H9 (cell line): ENCODE data around the gene HBP1. TPM values are rescaled to one million over a fixed set of nuclear protein-coding genes. Genes with fewer than 3 reads are reported as not detected.

Experiments used
- DNase-seq: peaks from one replicate; pipeline ENCODE4 v3.0.0-alpha.2; 2017
- H2AFZ ChIP-seq: one replicate; pipeline ENCODE4 v1.6.1; 2013; ENCODE audit warnings: mild to moderate bottlenecking, low read length, control low read depth, moderate library complexity
- H2AK5ac ChIP-seq: 2 replicates; pipeline ENCODE4 v1.6.1; 2013; ENCODE audit warnings: low read length, control low read depth, mixed read lengths; ENCODE audit not compliant: insufficient read length
- H2BK120ac ChIP-seq: one replicate; pipeline ENCODE4 v1.6.1; 2013; ENCODE audit warnings: low read depth, mild to moderate bottlenecking, low read length, control low read depth, inconsistent platforms; ENCODE audit not compliant: poor library complexity, severe bottlenecking
- H2BK12ac ChIP-seq: 2 replicates; pipeline ENCODE4 v1.6.1; 2013; ENCODE audit warnings: low read length, control low read depth, mixed read lengths, low read depth; ENCODE audit not compliant: insufficient read length
- H2BK15ac ChIP-seq: 2 replicates; pipeline ENCODE4 v1.6.1; 2013; ENCODE audit warnings: low read depth, low read length, control low read depth
- H2BK20ac ChIP-seq: one replicate; pipeline ENCODE4 v1.6.1; 2013; ENCODE audit warnings: low read depth, mild to moderate bottlenecking, low read length, control low read depth, inconsistent platforms; ENCODE audit not compliant: poor library complexity, severe bottlenecking
- H2BK5ac ChIP-seq: 2 replicates; pipeline ENCODE4 v1.6.1; 2013; ENCODE audit warnings: low read length, control low read depth, mixed read lengths; ENCODE audit not compliant: insufficient read length
- H3K14ac ChIP-seq: 2 replicates; pipeline ENCODE4 v1.6.1; 2013; ENCODE audit warnings: low read length, control low read depth; ENCODE audit not compliant: insufficient read depth
- H3K18ac ChIP-seq: 2 replicates; pipeline ENCODE4 v1.6.1; 2013; ENCODE audit warnings: low read depth, mild to moderate bottlenecking, mixed read lengths, low read length, control low read depth; ENCODE audit not compliant: insufficient read length
- H3K23ac ChIP-seq: 2 replicates; pipeline ENCODE4 v1.6.1; 2013; ENCODE audit warnings: low read length, control low read depth, mixed read lengths, low read depth; ENCODE audit not compliant: insufficient read length
- H3K23me2 ChIP-seq: 2 replicates; pipeline ENCODE4 v1.6.1; 2013; ENCODE audit warnings: low read depth, mild to moderate bottlenecking, mixed read lengths, low read length, control low read depth; ENCODE audit not compliant: insufficient read length, poor library complexity, severe bottlenecking
- H3K27ac ChIP-seq: 2 replicates; pipeline ENCODE4 v1.5.1; 2013; ENCODE audit warnings: low read length, control low read depth, mixed read lengths, low read depth; ENCODE audit not compliant: insufficient read length
- H3K27me3 ChIP-seq: 2 replicates; pipeline ENCODE4 v1.6.1; 2013; ENCODE audit warnings: low read length, control low read depth, inconsistent platforms; ENCODE audit not compliant: insufficient read depth
- H3K4ac ChIP-seq: 2 replicates; pipeline ENCODE4 v1.6.1; 2013; ENCODE audit warnings: low read depth, mild to moderate bottlenecking, control low read depth, inconsistent platforms, low read length, moderate library complexity
- H3K4me1 ChIP-seq: 2 replicates; pipeline ENCODE4 v1.6.1; 2013; ENCODE audit warnings: low read length, control low read depth, inconsistent platforms; ENCODE audit not compliant: insufficient read depth
- H3K4me2 ChIP-seq: 2 replicates; pipeline ENCODE4 v1.6.1; 2013; ENCODE audit warnings: low read length, control low read depth, mixed read lengths; ENCODE audit not compliant: insufficient read length, insufficient read depth
- H3K56ac ChIP-seq: 2 replicates; pipeline ENCODE4 v1.6.1; 2013; ENCODE audit warnings: low read depth, mild to moderate bottlenecking, mixed read lengths, low read length, control low read depth; ENCODE audit not compliant: insufficient read length
- H3K79me1 ChIP-seq: 2 replicates; pipeline ENCODE4 v1.6.1; 2013; ENCODE audit warnings: low read depth, mild to moderate bottlenecking, moderate library complexity, low read length, control low read depth, inconsistent platforms; ENCODE audit not compliant: insufficient read depth, poor library complexity, severe bottlenecking
- H3K79me2 ChIP-seq: 2 replicates; pipeline ENCODE4 v1.6.1; 2013; ENCODE audit warnings: low read length, control low read depth, inconsistent platforms; ENCODE audit not compliant: insufficient read depth
- H3K9ac ChIP-seq: 2 replicates; pipeline ENCODE4 v1.6.1; 2013; ENCODE audit warnings: low read length, control low read depth, mixed read lengths; ENCODE audit not compliant: insufficient read length; ENCODE audit errors: extremely low read depth
- H3K9me3 ChIP-seq: one replicate; pipeline ENCODE4 v1.6.1; 2013; ENCODE audit warnings: low read depth, low read length, inconsistent platforms; ENCODE audit not compliant: control insufficient read depth
- H3T11ph ChIP-seq: one replicate; pipeline ENCODE4 v1.6.1; 2013; ENCODE audit warnings: mild to moderate bottlenecking, low read length, control low read depth, inconsistent platforms
- H4K20me1 ChIP-seq: one replicate; pipeline ENCODE4 v1.6.1; 2013; ENCODE audit not compliant: control insufficient read depth, insufficient read length, insufficient read depth
- H4K5ac ChIP-seq: 2 replicates; pipeline ENCODE4 v1.6.1; 2013; ENCODE audit warnings: low read depth, mild to moderate bottlenecking, mixed read lengths, low read length, control low read depth; ENCODE audit not compliant: insufficient read length
- H4K8ac ChIP-seq: replicated peaks from 2 replicates; pipeline ENCODE4 v1.6.1; 2013; ENCODE audit warnings: low read length, control low read depth, mixed read lengths, low read depth; ENCODE audit not compliant: insufficient read length
- H4K91ac ChIP-seq: 2 replicates; pipeline ENCODE4 v1.6.1; 2013; ENCODE audit warnings: low read depth, mild to moderate bottlenecking, moderate library complexity, mixed read lengths, low read length, control low read depth; ENCODE audit not compliant: insufficient read length
- H3K27ac Mint-ChIP-seq, 3 experiments: 2 replicates in 2 of 3; 3 replicates in 1 of 3; pipeline ENCODE4 v1.8.0; 2020 to 2021; ENCODE audit warnings: mixed read lengths in 3 of 3, mild to moderate bottlenecking in 1 of 3, moderate library complexity in 1 of 3
- H3K27me3 Mint-ChIP-seq: 2 replicates; pipeline ENCODE4 v1.8.0; 2021; ENCODE audit warnings: low read depth, mild to moderate bottlenecking, moderate library complexity, mixed read lengths
- H3K36me3 Mint-ChIP-seq, 3 experiments: 2 replicates in 2 of 3; 3 replicates in 1 of 3; pipeline ENCODE4 v1.8.0; 2020 to 2021; ENCODE audit warnings: low read depth in 3 of 3, mixed read lengths in 3 of 3; ENCODE audit not compliant: insufficient read depth in 1 of 3
- H3K4me1 Mint-ChIP-seq, 2 experiments: 2 replicates each; pipeline ENCODE4 v1.8.0; 2020; ENCODE audit warnings: mixed read lengths in 2 of 2
- H3K4me3 Mint-ChIP-seq, 2 experiments: 2 replicates in 1 of 2; 3 replicates in 1 of 2; pipeline ENCODE4 v1.8.0; 2020 to 2021; ENCODE audit warnings: mild to moderate bottlenecking in 2 of 2, mixed read lengths in 2 of 2, moderate library complexity in 1 of 2
- H3K9me3 Mint-ChIP-seq, 2 experiments: 2 replicates in 1 of 2; 3 replicates in 1 of 2; pipeline ENCODE4 v1.8.0; 2020; ENCODE audit warnings: mild to moderate bottlenecking in 2 of 2, mixed read lengths in 2 of 2, moderate library complexity in 1 of 2
- WGBS: extraction: QIAGEN DNeasy Blood & Tissue Kit; methylation state at CpG from one replicate; pipeline ENCODE4 v1.1.7; 2013; ENCODE audit warnings: missing lambda C conversion rate, low lambda C conversion rate, mixed read lengths; ENCODE audit not compliant: insufficient read length; ENCODE audit errors: extremely low coverage; 5-methylcytosine and 5-hydroxymethylcytosine counted together
- total RNA-seq: library from RNA; stranded (reverse); gene quantifications from 2 replicates; pipeline ENCODE4 v1.2.1, GENCODE V29; 2021
- TF ChIP-seq, protein P1 (sequence below): fragments of 200-600 bp; sonication (generic); conservative IDR thresholded peaks from 3 replicates; pipeline ENCODE4 v1.8.0; 2021; ENCODE audit warnings: antibody characterized with exemption, mild to moderate bottlenecking

The HBP1 gene
- total RNA-seq, 1 experiment from 2014 or later = 27.6 TPM

DNA sequence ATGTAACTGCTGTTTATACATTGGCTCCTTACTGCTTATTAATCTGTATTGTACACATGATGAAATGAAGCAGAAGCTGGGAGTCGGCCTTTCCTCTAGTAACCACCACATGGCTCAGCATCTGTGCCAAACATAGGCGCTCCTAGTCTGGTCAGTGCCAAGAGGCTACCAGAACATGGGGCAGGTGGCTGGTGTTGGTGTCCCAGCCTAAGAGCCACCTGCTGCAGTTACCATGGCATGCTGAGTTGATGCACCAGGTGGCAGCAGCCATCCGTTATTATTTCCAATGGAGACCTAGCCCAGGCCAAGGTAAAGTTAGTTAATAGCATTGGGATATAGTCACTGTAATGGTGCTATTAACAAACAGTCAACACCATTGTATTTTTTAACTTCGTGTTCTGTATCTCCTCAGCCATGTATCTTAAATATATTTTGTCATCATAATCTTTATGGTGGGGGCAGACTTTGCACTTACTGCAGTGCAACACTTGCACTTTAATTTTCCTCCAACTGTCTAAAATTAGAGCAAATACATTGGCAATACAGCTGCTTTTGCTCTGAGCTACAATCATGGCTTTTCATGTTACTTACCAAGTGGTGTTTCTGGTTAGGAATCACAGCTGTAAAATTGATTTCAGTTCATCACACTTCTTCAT lies 33.1 kb downstream of the HBP1 start:
- Mint-ChIP-seq H3K27me3 (no peaks in the 10 kb centered on the region), H3K36me3 (peaks cover 3 to 42% (median 31%) of the 10 kb centered on the region in 3 experiments; a peak in 6 of 7 replicates), H3K27ac (no peak overlapping the region), H3K4me1 (no peaks in the 10 kb centered on the region), H3K4me3 (no peak overlapping the region), H3K9me3 (no peaks in the 10 kb centered on the region)
- Histone ChIP-seq H4K20me1 (no peaks in the 10 kb centered on the region), H3K4me1 (no peaks in the 10 kb centered on the region), H2AFZ (no peak overlapping the region), H3K79me2 (no peaks in the 10 kb centered on the region), H3K27me3 (no peaks in the 10 kb centered on the region), H2BK5ac (no peak overlapping the region), H2BK20ac (no peak overlapping the region), H3K9ac (no peak overlapping the region), H3K14ac (no peak overlapping the region), H4K5ac (no peak overlapping the region), H2BK15ac (no peak overlapping the region), H3K4ac (no peak overlapping the region), H3T11ph (no peak overlapping the region), H3K23ac (no peak overlapping the region), H2BK120ac (no peak overlapping the region), H3K23me2 (no peaks in the 10 kb centered on the region), H3K4me2 (no peak overlapping the region), H4K91ac (no peak overlapping the region), H3K27ac (no peak overlapping the region), H2BK12ac (no peak overlapping the region), H2AK5ac (no peak overlapping the region), H4K8ac (no peak overlapping the region), H3K79me1 (no peaks in the 10 kb centered on the region), H3K18ac (no peak overlapping the region), H3K56ac (no peak overlapping the region), H3K9me3 (no peaks in the 10 kb centered on the region)
- TF ChIP-seq, protein P1, sequence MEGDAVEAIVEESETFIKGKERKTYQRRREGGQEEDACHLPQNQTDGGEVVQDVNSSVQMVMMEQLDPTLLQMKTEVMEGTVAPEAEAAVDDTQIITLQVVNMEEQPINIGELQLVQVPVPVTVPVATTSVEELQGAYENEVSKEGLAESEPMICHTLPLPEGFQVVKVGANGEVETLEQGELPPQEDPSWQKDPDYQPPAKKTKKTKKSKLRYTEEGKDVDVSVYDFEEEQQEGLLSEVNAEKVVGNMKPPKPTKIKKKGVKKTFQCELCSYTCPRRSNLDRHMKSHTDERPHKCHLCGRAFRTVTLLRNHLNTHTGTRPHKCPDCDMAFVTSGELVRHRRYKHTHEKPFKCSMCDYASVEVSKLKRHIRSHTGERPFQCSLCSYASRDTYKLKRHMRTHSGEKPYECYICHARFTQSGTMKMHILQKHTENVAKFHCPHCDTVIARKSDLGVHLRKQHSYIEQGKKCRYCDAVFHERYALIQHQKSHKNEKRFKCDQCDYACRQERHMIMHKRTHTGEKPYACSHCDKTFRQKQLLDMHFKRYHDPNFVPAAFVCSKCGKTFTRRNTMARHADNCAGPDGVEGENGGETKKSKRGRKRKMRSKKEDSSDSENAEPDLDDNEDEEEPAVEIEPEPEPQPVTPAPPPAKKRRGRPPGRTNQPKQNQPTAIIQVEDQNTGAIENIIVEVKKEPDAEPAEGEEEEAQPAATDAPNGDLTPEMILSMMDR = peak; percentile 68
- DNase-seq = peak; percentile 41
- WGBS = no CpG with 5 or more reads among the region's 4 CpGs
